ENCODE results near the gene PTGFRN.
"Not testable (repeated sequence)": the region's sequence is repeated elsewhere in the genome, so short reads cannot be mapped to it uniquely, and the experiment has no call there.

Gene PTGFRN

DNA sequence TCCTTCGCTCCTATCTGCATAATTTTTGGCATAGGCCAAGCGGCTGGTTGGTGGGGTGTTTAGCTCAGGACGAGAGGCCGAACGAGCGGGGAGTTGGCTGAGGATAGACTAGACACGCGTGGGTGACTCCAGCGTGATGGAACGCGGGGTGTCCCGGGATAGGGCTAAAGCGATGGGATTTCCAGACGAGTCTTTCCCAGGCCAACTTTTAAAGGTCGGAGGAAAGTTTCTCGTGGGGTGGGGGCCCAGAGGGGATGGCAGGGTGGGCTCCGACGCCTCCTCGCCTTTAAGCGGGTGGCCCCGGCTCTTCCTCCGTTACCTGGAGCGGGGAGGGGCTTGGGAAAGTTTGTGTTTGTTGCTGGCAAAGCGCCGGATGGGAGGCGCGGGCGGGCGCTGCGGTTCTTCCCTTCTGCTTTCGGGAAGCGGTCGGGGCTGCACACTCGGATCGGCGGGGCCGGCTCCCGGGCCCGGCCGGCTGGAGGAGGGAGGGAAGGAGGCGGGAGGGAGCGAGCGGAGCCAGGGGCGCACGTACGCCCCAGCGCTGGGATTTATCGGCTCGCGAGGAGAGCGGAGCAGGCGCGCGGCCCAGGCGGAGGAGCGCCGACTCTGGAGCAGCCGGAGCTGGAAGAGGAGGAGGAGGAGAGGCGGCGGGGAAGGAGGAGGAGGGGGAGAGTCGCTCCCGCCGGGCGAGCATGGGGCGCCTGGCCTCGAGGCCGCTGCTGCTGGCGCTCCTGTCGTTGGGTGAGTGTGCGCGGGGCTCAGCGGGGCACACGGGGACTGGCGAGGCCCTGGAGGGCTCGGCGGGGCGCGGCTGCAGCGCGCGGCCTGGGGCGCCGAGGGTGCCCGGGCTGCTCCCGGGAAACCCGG is at the start of gene PTGFRN:
Gene PTGFRN (plus strand): TSS at position 405 of the 867 bp plus-strand sequence. CDS start 288 bp downstream, at position 693.
- DNase-seq (ENCODE audit: low read depth), result no peak

DNA sequence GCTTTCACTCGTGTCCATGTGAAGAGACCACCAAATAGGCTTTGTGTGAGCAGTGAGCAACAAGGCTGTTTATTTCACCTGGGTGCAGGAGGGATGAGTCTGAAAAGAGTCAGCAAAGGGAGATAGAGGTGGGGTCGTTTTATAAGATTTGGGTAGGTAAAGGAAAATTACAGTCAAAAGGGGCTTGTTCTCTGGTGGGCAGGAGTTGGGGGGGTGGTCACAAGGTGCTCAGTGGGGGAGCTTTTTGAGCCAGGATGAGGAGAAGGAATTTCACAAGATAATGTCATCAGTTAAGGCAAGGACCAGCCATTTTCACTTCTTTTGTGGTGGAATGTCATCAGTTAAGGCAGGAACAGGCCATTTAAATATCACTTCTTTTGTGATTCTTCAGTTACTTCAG is 49.5 kb upstream of the PTGFRN start:
- DNase-seq (ENCODE audit: low read depth), result not testable (repeated sequence)

DNA sequence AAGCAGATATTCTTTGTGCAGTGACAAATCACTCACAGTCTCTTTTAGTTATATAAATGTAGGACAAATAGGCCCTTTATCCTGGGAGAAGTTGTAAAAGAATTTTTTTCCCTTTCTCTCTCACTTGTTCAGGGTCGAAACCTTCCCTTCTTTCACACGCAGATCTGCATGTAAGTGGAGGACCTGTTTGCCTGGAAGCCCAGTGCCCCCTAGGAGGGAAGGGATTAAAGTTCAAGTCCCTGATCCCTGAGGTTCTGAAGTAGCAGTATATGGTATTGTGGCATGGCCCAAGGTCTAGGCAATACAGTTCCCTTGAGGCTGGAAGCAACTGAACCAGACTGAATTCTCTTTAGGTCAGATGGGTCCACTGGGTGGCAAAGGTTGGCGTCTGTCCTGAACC is 48.6 kb upstream of the PTGFRN start:
- DNase-seq (ENCODE audit: low read depth), result no peak

DNA sequence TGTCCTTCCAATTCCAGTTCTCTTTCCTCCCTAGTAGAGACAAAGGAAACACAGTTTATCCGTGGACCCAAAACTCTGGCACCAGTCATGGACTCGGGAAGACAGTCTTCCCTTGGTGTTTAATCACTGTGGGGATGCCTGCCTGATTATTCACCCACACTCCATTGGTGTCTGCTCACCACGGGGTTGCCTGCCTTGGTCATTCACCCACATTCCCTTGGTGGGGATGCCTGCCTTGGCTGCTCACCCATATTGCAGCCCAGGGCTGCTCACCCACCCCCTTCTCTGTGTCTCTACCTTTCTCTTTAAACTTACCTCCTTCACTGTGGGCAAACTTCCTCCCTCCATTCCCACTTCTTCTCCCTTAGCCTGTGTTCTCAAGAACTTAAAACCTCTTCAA is 46.7 kb upstream of the PTGFRN start:
- DNase-seq (ENCODE audit: low read depth), result not testable (repeated sequence)

DNA sequence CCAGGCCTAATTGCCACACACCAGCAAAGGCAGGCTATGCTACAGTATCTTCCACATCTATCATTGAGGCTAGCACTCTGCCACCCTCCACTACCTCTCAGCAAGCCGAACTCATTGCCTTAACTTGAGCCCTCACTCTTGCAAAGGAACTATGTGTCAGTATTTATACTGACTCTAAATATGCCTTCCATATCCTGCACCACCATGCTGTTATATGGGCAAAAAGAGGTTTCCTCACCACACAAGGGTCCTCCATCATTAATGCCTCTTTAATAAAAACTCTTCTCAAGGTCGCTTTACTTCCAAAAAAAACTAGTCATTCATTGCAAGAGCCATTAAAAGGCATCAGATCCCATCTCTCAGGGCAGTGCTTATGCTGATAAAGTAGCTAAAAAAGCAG is 43.2 kb upstream of the PTGFRN start:
- DNase-seq (ENCODE audit: low read depth), result not testable (repeated sequence)

DNA sequence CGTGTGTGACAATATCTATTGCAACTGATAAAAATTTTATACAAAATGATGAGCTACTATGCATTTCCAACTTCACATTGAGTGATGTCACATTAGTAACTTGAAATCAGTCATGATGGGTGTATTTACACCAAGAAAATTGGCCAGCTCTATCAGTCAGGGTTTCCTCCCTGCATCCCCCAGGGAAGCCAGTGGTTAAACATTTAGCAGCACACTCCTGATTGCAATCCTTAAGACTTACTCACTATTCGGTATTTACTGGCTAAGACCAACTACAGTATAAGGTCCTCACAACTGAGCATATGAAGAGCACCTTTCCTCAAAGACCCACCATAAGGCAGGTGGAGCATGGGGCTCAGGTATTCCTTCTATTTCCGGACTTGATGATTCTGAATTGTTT is 41.3 kb upstream of the PTGFRN start:
- no peak for DNase-seq (ENCODE audit: low read depth)

DNA sequence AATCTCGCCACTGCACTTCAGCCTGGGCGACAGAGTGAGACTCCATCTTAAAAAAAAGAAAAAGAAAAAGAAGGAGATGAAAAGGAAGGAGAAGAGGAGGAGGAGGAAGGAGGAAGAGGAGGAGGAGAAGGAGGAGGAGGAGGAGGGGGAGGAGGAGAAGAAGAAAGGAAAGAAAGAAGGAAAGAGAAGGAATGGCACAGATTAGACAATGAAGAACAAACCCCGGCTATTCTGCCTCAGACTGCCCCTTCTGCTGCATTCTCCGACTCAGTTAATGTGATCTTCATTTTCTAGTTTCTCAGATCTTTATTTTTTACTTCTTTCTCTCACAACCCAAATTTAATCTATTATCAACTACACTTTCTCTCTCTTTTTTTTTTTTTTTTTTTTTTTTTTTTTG is 40.1 kb upstream of the PTGFRN start:
- DNase-seq (ENCODE audit: low read depth), result no peak

DNA sequence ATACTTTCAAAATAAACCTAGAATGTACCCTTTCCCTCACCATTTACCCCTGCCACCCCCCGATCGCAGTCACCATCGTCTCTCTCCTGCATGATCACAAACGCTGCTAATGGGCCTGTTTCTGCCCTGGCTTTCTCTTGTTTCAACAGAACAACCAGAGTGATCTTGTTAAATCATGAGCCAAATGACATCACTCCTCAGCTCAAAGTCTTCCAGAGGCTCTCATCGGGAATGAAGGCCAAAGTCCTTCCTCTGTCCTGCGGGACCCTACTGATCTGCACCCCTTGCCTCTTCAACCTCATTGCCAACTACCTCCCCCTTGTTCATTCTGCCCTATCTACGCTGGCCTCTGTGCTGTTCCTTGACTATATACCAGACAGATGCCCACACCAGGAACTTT is 39.4 kb upstream of the PTGFRN start:
- DNase-seq (ENCODE audit: low read depth), result no peak

DNA sequence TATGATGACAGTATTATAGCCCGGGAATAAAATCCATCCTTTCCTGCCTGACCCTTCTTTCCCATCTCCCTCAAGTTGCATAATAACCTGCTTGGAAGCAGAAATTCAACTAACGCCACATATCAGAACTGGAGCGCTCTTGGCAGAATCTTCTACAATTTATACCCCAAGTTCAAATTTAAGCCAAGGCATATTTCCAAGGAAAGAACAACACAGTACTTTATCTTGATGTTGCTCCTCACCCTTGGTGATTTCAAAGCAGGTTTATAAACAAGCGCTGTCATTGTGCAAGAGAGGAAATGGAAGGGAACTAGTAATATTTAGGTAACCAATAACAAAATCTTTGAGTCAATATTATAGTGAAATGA is 38.0 kb upstream of the PTGFRN start:
- DNase-seq (ENCODE audit: low read depth), result no peak

DNA sequence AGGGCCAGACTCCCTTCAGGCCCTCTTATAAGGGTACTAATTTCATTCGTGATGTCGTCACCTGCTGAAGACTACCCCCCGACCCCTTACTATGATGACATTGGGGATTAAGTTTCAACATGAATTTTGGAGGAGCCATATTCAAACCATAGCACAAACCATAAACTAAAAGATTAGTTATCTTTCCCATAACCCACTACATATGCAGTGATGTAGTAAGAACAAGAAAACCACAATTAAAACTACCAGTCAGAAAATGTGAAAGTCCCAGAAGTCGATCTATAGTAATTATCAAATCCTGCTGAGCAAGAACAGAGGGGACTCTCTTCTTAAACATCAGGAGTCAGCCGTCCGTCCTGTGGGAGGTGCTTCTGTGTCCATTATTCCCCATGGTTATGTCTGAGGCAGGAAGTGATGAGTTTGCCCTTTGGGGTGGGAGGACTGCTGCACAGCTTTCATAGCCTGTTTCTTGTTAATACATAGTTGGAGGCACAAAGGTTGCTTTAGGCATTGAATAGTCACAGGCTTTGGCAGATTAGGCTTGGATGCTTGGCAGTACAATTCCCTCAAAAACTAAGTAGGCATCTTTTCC is 35.9 kb upstream of the PTGFRN start:
- no peak for DNase-seq (ENCODE audit: low read depth)

DNA sequence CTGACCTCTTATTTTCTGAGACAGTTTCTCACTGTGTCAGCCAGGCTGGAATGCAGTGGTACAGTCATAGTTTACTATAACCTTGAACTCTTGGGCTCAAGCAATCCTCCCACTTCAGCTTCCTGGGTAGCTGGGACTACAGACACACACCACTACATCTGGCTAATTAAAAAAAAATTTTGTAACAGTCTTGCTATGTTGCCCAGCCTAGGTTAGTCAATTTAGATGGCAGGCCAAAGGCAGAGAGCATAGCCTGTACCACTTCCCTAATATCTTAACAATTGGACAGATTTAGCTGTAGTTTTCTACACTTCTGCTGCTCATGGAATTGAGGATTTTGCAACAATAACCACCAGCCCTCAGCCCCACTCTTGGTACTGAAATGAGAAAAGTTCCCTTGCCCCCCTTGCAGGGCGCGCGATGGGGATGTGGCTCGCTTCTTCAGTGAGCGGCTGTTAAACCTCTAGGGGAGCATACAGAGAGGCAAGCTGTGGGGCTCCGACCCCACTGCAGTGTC is 34.9 kb upstream of the PTGFRN start:
- DNase-seq (ENCODE audit: low read depth), result no peak

DNA sequence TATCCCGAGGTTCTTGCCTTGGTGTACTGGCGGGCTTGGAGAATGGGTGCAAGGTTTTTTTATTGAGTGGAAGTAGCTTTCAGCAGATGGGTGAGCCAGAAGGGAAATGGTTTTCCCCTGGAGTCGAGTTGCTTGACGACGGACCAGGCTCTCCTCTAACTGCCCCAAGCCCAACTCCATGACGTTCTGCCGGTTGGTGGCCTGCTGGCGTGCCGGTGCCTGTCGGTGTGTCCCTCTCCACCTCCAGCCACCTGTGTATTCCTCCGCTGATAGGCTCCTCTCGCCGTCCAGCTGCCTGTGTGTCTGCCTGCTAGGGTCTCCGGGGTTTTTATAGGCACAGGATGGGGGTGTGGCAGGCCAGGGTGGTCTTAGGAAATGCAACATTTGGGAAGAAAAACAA is 34.3 kb upstream of the PTGFRN start:
- DNase-seq (ENCODE audit: low read depth), result no peak

DNA sequence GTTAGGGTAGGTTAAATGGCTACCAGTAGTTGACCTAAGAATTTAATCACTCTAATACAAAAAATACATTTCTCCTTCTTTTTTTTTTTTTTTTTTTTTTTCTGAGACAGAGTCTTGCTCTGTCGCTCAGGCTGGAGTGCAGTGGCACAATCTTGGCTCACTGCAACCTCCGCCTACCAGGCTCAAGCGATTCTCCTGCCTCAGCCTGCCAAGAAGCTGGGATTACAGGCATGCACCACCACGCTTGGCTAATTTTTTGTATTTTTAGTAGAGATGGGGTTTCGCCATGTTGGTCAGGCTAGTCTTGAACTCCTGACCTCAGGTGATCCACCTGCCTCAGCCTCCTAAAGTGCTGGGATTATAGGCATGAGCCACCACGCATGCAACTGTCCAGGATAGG is 33.8 kb upstream of the PTGFRN start:
- DNase-seq (ENCODE audit: low read depth), result not testable (repeated sequence)

DNA sequence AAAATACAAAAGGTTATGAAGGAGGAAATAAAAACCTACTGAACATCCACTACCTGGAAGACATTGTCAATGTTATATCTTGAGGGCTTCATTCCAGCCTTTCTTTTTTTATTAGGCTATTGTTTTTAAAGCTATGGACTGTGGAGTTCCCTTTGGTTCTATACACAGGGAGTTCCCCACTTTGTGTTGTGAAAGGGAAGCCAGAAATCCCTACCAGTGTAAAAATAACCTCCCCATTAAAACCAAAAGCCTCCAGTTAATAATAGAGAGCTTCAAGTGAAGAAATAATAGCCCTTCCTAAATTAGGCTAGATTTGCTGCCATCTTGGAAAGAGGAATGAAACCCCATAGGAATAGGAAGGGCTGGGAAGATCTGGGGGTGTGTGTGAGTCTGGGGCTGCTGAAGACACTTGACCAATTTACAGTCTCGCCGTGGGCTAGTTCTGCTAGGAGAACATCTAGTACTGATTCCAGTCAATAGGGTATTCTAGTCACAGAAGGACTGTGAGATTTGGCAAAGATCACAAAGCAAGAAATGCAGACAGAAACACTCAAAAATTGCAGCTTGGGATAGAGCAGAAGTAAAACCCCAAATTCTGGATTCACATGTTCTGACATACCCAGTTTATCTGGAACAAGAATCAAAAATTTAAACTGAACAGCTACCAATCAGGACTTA is 32.4 kb upstream of the PTGFRN start:
- no peak for DNase-seq (ENCODE audit: low read depth)

DNA sequence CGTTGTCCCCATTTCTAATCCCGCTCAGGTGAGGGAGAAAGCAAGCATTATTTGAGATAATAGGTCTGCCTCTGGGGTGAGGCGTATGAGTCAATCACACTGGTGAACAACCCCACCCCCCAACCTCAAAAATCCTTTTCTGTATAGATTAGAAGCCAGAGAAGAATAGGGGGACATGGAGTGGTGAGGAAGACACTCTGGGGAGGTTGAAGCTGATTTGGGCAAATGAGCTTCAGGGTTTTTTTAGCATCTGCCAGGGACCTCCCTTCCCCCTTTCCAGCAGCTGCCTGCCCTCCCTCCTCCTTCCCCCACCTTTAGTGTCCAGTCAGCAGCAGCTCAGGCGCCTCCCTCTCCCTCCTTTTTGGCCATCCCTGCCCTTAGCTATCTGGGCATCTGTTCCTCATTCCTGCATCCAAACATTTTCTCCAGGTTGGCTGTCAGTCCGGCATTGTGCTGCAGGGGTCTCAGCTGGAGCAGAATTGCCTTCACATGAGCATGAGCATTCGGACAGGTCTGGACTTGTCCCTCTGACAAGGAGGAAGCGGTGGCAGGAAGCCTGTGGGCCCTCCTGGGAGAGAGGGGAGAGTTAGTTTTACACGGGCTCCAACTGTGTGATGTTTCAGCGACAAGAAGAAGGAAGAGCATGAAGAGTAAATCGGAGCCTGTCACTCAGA is 30.8 kb upstream of the PTGFRN start:
- no peak for DNase-seq (ENCODE audit: low read depth)

DNA sequence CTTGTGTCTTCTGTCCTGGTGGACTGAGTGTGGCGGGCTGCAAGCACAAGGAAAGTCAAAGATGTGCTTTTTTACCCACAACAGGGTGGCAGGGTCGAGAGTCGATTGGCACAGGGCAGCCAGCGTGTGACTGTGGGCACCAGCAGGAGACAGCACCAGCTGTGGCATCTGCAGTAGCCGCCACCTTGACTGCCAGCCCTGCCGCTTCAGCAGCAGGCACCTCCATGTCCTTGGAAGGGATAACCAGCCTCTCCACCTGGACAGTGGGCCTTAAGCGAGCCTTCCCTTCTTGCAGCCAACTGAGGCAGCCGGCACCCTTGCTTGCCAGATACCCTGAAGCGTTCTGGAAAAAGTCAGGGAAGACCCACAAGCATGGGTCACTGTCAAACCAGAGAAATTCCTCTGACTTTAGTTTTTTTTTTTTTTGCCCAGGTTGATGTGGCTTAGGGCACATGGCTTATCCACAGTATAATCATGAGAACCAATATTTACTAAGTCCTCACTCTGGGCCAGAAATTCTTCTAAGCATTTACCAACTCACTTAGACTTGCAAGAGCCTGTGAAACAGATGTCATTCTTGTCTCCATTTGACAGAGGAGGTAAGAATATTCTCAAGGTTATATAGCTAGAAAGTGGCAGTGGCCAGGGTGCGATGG is 30.1 kb upstream of the PTGFRN start:
- DNase-seq (ENCODE audit: low read depth), result no peak

DNA sequence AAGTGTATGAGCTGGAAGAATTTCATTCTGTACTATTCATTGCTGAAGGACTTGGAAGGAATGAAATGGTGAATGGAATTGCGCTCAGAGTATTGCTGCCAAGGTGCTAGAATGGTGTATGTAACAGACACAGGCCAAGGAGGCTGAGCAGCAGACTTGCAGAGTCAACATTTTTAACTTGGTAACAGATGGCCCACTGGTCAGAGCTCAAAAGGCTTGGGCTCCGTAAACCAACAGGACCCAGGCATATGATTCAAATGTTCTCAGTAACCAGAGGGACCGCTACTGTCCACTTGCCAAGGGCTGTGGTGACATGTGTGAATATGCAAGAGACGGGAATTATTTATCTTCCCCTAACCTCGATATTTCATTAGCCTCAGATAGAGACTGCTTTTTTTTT is 28.8 kb upstream of the PTGFRN start:
- no peak for DNase-seq (ENCODE audit: low read depth)

DNA sequence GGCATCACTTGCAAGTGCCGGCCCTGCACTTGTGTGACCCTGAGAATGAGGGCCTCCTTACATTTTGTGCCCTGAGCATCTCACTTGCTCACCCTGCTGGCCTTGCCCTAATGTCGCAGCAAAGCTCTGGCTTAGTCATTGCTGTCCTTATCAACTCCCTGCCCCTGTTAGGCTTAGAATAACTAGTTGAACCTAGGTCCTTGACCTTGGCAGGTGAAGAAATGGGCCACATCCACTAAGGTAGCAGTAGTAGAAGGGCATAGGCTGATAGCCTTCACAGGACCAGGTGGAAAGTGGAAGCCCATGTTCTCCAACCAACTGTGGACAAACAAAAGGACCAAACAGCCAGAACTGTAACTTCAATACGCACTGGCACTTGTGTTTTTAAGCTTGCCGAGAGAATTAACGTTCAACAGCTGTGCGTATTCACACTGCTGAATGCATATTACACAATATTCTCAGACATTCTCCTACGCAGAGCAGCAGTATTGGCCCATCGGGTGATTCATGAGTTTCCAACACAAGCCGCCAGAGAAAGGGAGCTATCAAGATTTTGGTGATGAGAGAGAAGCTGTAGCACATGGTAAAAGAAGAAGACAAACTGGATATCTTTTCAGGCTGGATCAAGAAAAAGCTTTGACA is 27.7 kb upstream of the PTGFRN start:
- no peak for DNase-seq (ENCODE audit: low read depth)

DNA sequence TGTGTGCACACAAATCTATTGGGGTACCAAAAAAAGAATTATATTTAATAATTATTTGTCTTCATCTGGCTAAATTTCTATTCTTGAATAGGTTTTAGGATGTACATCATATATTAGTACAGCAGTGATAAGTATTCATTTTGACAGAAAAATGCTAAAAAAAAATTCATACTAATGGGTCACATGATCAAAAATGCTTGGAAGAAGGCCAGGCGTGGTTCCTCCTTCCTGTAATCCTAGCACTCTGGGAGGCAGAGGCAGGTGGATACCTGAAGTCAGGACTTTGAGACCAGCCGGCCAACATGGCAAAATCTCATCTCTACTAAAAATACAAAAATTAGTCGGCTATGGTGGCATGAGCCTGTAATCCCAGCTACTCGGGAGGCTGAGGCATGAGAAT is 26.9 kb upstream of the PTGFRN start:
- no peak for DNase-seq (ENCODE audit: low read depth)

DNA sequence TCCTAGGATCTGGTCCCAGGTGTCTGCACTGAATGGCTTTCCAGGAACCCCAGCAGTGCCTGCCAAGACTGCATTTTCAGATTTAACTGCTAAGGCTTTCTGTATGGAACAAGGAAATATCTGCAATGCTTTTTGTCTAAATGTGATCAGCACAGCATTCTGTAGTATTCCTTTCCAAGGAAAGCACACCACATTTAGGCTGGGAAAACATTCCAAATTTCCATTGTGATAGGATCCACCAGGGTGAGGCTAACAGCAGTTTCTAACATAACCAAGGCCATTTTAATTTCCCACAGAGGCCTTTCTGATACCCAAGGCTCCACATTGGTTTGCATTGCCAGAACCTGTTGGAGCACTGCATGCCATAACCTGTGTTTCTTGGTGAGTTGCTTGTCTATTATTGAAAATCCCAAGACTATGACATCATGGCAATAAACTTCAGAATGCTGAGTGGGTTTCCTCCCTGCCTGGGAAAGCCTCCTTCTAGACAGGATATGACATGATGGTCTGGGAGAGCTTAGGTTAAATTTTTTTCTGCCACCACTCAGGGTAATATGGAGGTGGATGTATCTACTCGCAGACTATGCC is 23.3 kb upstream of the PTGFRN start:
- no peak for DNase-seq (ENCODE audit: low read depth)

DNA sequence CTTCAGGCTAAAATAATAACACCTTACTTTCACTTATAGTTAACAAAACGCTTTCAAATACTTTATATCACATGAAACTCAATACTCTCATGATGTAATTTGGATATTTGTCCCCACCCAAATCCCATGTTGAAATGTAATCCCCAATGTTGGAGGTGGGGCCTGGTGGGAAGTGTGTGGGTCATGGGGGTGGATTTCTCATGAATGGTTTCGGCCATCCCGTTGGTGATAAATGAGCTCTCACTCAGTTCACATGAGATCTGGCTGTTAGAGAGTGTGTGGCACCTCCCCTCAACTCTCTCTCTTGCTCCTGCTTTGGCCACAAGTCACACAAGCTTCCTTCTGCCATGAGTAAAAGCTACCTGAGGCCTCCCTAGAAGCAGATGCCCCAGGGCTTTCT is 22.5 kb upstream of the PTGFRN start:
- no peak for DNase-seq (ENCODE audit: low read depth)

Data from activated T-helper 1 cell treated with Interleukin-2 at 50 U/mL for 16 hours (primary cell).